ENCODE data around the gene IL20RB.

IL20RB gene, protein sequence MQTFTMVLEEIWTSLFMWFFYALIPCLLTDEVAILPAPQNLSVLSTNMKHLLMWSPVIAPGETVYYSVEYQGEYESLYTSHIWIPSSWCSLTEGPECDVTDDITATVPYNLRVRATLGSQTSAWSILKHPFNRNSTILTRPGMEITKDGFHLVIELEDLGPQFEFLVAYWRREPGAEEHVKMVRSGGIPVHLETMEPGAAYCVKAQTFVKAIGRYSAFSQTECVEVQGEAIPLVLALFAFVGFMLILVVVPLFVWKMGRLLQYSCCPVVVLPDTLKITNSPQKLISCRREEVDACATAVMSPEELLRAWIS

DNA sequence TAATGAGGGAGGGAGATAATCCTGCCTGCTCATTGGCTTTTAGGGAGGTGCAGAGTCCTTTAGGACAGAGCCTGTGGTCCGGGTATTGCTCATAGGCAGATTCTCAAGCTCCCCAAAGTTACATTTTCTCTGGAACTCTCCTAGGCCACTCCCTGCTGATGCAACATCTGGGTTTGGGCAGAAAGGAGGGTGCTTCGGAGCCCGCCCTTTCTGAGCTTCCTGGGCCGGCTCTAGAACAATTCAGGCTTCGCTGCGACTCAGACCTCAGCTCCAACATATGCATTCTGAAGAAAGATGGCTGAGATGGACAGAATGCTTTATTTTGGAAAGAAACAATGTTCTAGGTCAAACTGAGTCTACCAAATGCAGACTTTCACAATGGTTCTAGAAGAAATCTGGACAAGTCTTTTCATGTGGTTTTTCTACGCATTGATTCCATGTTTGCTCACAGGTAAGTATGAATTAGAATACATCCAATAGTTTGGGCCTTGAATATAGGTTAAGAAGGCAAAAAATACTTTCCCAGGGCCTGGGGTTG, at the start of gene IL20RB:
Gene IL20RB, plus strand, starts transcription at position 233 of the 538 bp plus-strand sequence. Its CDS starts 131 bp downstream, at position 364.
- DNase-seq (ENCODE audit: low read depth in 2 of 3, low spot score in 1 of 3) = no peak

DNA sequence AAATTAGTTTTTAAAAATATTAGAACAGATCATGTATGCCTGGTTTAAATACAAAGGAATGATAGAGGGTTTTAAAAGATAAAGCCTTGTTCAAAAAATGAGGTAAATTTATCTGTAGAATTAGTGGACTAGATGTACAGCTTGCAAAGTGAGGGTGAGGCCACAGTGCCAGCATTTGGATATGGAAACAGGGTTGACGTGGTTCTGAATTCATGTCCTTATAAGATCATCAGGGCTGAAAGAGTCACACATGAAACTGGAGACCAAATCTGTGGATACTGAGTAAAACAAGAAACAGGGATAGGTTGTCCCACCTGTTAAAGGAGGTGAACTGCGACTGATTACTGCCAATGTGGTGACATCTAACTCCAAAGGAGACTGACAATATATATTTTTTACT, 49.5 kb upstream of the IL20RB start:
- DNase-seq (ENCODE audit: low read depth in 2 of 3, low spot score in 1 of 3) = no peak

DNA sequence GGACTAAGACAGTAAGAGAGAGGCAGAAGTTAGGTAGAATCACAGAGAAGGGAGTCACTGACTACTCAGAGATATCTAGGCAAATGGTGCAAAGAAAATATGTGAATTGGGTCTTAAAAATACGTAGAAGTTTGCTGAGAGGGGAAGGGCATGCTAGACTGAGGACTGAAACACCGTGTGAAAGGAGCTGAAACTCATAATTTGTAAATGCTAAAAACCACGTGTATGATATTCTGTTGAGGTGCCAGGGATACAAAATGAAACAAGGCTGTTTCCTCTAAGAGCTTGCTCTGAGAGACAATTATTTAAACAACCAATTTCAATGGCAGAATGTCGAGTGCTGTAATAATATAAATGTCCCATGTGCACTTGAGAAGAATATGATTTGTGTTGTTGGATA, 48.6 kb upstream of the IL20RB start:
- no peak for DNase-seq (ENCODE audit: low read depth in 2 of 3, low spot score in 1 of 3)

DNA sequence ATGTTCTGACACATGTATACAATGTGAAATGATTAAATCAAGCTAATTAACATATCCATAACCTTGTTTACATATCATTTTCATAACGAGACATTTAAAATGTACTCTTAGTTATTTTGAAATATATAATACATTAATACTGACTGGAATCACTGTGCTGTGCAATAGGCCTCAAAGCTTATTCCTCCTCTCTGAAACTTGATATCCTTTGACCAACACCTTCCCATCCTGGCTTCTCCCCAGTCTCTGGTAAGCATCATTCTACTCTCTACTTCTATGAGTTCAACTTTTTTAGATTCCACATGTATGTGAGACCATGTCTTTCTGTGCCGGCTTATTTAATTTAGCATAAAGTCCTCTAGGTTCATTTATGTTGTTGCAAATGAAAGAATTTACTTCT, 47.1 kb upstream of the IL20RB start:
- no peak for DNase-seq (ENCODE audit: low read depth in 2 of 3, low spot score in 1 of 3)

DNA sequence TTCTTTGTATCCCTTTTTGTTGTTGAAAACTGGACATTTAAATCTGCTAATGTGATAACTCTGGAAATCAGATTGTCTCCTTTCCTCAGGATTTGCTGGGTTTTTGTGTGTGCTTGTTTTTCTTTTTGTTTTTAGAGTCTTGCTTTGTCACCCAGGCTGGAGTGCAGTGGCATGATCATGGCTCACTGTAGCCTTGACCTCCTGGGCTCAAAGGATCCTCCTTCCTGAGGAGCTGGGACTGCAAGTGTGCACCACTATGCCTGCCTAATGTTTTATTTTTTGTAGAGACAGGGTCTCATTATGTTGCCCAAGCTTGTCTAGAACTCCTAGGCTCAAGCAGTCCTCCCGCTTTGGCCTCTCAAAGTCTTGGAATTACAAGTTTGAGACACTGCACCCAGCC, 44.6 kb upstream of the IL20RB start:
- no peak for DNase-seq (ENCODE audit: low read depth in 2 of 3, low spot score in 1 of 3)

DNA sequence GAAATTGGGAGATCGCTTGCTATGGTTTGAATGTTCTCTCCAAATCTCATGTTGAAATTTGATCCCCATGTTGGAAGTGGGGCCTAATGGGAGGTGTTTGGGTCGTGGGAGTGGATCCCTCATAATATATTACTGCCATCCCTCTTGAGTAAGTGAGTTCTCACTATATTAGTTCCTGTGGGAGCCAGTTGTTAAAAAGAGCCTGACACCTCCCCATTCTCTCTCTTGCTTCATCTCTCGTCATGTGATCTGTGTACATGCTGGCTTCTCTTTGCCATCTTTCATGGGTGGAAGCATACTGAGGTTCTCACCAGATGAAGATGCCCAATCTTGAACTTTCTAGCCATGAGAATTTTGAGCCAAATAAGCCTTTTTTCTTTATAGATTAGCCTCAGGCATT, 43.0 kb upstream of the IL20RB start:
- DNase-seq (ENCODE audit: low read depth in 2 of 3, low spot score in 1 of 3) = no peak

DNA sequence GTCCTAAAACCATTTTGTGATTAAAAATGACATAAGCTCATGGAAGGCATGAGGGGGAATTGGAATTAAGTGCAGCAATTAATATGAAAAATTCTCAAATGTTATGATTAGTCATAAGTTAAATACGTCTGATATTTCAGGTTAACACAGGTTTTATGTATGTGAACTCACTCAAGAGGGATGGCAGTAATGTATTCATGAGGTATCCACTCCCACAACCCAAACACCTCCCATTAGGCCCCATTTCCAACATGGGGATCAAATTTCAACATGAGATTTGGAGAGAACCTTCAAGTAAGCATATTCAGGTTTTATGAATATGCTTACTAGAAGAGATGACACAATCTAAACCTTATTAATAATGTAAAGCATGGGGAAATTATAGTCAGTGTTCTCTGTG, 41.6 kb upstream of the IL20RB start:
- DNase-seq (ENCODE audit: low read depth in 2 of 3, low spot score in 1 of 3) = no peak

DNA sequence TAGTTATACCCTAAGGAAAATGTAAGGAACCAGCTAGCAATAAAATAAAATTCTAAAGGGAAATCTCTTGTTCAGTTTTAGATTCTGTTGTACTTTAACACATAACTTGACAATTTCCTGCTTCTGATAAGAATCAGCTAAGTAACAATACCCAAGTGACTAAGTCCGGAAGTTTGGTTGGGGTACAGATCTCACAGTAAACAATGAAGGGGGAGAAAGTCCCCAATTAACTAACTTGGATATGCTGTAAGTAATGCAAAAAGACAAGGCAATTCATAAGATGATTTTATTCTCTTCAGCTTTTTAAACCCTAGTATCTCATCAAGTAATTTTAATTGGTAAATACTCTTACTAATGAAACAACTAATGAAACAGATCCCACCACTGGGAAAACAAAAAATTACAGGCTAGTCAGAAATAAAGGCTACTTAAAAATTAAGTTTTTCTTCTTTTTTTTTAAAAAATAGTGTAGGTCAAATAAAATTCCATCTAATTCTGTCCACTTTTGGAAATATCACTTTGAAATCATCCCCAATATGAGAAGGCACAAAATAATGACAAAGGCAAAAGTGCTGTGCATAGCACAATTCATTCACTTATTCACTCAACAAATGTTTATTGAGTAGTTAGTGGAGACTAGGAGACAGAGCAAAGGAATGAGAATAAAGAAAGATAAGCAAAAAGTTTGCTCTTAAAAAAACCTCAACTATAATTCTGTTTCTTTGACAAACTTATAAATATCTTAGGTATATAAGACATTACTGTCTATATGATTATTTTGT, 37.8 kb upstream of the IL20RB start:
- no peak for DNase-seq (ENCODE audit: low read depth in 2 of 3, low spot score in 1 of 3)

DNA sequence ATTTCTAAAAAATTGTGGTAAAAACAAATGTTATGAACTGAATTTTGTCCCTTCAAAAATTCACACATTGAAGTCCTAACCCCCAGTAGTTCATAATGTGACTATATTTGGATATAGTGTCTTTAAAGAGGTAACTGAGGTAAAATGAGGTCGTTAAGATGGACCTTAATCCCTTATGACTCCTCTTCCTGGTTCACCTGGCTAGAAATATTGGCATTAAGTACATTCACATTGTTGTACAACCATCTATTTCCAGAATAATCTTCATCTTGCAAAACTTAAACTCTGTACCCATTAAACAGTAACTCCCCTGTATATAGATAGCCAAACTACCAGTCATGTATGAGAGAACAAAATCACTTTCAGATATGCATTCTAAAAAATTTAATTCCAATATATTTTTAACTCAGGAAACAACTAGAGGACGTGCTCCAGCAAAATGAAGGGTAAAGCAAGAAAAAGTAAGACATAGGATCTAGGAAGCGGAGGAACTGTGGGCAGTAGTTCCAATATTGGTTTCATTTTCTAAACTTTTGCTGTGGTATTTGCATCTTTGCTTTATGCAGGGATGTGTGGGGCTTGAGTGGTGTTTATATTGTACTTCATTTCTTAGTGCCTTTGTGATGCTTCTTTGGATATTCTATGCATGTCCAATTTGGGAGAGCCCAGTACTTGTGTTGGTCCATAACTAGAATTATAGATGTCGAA, 36.7 kb upstream of the IL20RB start:
- DNase-seq (ENCODE audit: low read depth in 2 of 3, low spot score in 1 of 3) = no peak

DNA sequence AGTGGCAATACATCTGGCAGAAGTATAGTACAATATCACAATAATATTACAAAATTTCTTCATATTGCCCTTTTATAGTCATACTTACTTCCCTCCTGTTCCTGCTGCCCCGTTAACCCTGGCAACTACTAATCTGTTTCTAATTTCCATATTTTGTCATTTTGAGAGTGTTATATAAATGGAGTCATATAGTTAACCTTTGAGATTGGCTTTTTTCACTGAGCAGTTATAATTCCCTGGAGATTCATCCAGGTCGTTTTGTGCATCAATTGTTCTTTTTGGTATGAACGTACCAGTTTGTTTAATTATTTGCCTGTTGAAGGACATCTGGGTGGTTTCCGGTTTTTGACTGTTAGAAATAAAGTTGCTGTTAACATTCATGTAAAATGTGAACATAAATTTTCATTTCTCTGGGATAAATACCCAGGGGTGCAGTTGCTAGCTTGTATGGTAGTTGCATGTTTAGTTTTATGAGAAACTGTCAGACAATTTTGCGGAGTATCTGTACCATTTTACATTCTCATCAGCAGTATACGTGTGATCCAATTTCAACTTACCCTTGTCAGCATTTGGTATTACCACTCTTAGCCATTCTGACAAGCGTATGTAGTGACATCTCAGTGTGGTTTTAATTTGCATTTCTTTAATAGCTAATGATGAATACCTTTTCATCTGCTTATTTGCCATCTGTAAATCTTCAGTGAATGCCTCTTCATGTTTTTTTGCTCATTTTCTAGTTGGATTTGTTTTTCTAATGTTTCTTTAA, 32.2 kb upstream of the IL20RB start:
- no peak for DNase-seq (ENCODE audit: low read depth in 2 of 3, low spot score in 1 of 3)

DNA sequence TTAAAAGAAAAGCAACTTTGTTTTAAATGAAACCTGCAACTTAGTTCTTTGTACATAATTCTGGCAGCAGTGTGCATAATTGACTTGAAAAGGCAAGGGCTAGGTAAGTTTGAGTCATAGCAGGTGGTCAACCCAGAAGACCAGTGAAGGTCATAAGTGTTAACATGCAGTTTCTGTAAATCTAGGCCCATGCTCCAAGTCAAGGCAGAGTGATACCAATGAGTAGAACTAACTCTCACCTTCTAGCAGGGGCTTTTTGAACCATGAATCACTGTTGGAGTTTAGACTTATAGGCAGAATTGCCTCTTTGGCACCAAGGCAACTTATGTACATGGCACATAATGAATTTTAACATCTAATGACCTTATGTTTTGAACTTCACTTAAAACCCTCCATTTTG, 29.5 kb upstream of the IL20RB start:
- DNase-seq (ENCODE audit: low read depth in 2 of 3, low spot score in 1 of 3) = no peak

DNA sequence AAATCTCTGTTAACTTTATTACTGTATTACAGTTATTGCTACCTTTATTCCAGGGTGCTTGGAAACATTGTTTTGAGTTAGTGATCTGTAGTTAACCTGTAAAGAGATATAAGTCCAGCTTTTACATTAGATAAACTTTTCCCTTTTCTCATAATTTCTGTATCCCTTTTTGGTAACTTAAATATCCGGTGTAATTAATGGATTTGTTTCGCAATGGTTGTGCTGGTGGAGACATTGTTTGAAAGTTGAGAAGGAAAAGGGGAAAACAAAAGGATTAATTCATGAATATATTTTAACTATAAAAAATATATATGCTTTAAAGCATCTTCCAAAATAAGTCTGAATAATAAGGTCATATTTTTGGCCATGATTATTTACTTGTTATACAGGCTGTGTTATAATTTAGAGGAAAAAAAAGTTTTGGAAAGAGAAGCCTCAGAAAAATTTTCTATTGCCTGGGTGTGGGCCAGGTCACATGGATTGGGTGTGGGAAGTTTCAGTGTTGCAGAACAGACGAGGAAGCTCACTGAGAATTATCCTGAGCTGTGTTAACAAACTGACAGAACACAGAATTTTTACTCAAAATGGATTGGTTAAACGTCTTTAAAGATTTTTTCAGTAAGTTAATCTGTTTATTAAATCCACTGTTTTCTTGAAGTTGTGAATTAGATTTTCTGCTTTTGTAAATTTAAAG, 27.7 kb upstream of the IL20RB start:
- DNase-seq (ENCODE audit: low read depth in 2 of 3, low spot score in 1 of 3) = no peak

DNA sequence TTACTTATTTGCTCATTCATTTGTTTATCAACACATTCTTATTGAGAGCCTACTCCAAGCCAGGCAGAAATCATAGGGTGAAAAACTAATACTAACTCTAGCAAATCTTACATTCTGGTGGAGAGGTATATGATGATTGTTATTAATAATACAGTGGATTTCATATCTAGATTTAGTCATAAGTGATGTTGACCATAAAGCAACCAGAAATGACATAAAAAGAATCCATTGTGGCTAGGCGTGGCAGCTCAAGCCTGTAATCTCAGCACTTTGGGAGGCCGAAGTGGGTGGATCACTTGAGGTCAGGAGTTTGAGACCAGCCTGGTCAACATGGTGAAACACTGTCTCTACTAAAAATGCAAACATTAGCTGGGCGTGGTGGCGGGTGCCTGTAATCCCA, 26.2 kb upstream of the IL20RB start:
- no peak for DNase-seq (ENCODE audit: low read depth in 2 of 3, low spot score in 1 of 3)

DNA sequence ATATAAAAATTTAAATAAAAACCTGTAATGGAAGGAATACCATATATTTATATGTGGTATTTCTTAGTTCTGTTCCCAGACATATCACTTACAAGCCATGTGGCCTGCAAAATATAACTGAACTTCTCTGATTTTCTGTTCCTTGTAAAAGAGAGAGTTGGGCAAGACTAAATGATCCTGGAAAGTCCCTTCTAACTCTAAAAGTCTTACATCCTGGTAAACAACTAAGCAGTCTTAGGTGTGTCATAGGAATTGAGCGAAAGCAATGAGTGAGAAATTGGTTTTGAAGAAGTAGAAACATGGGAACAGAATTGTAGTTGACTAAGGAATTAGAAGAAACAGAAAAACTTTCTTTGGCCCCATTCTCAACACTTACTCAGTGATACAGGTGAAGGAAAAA, 25.3 kb upstream of the IL20RB start:
- no peak for DNase-seq (ENCODE audit: low read depth in 2 of 3, low spot score in 1 of 3)

DNA sequence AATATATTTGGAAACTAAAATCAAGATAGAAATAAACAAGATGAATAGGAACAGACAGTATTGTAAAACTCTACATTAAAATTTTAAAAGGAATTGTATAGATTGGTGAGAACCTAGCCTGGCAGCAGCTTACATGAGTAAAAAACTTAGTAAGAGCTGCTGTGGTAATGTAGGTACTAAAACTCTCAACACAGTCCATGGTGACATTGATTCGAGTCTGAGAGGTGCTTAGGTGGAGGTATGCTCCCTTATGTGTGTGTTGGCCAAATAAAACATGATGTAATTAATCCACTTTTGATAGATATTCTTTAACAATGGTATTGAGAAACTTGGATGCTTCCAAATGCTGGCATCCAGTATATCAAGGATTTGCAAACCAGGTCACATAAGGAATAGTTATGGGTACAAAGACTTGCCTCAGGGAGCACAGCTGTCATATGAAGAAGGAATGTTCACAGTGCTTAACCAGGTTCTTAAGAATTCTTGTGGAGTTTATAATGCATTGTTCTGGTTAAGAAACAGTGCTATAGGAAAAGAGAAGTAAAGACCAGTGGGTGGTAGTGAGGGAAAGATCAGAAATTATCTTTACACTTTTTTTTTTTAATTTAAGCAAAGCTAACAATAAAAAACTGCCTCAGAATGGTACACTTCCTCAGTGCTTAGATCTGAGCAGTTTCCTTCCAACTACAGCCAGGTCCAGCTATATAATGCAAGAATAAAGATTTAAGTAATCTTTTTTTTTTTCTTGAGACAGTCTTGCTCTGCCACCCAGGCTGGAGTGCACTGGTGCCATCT, 24.6 kb upstream of the IL20RB start:
- DNase-seq (ENCODE audit: low read depth in 2 of 3, low spot score in 1 of 3) = no peak

DNA sequence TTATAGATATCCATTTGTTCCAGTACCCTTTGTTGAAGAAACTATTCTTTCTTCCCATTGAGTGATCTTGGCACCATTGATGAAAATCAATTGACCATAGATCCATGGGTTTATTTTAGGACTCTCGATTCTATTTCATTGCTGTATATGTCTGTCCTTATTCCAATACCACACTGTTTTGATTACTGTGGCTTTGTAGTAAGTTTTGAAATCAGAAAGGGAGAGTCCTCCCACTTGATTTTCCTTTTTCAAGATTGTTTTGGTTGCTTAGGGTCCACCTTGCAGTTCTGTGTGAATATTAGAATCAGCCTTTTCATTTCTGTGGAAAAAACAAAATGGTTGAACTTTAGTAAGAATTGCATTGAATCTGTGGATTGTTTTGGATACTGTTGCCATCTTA, 20.6 kb upstream of the IL20RB start:
- no peak for DNase-seq (ENCODE audit: low read depth in 2 of 3, low spot score in 1 of 3)

DNA sequence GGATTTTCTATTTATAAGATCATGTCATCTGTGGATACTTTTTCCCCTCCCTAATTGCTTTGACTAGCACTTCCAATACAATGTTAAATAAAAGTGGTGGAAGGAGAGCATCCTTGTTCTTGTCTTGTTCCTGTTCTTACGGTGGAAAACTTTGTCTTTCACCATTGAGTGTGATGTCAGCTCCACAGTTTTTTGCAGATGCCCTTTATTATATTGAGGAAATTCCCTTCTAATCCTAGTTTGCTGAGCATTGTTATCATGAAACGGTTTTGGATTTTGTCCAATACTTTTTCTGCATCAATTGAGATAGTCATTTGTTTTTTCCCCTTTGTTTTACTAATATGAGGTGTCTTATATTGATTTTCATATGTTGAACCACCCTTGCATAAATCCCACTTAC, 19.9 kb upstream of the IL20RB start:
- no peak for DNase-seq (ENCODE audit: low read depth in 2 of 3, low spot score in 1 of 3)

DNA sequence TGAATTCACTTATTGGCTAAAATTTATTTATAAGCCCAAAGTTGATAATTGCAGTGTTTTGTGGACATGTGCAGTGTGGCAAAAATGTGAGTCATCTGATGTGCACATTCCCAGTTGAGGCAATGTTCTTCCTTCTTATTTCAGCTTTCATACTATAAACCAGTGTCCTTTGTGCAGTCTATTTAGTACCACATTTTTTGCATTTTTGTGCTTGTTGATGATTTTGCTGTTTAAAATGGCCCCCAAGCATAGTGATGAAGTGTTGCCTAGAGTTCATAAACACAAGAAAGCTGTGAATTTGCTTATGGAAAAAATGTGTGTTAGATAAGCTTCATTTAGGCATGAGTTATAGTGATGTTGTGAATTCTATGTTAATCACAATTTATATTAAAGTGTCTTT, 19.4 kb upstream of the IL20RB start:
- no peak for DNase-seq (ENCODE audit: low read depth in 2 of 3, low spot score in 1 of 3)

DNA sequence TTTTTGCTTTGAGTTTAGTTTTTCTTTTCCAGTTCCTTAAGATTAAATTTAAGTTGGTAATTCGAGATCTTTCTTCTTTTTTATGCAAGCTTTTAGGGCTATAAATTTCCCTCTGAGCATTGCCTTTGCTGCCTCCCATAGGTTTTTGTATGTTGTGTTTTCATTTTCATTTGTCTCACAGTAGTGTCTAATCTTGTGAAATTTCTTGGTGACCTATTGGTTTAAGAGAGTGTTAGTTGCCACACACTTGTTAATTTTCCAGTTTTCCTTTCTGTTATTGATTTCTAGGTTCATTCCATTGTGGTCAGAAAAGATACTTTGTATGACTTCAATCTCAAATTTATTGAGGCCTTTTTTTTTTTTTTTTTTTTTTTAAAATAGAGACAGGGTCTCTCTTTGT, 18.3 kb upstream of the IL20RB start:
- no peak for DNase-seq (ENCODE audit: low read depth in 2 of 3, low spot score in 1 of 3)

DNA sequence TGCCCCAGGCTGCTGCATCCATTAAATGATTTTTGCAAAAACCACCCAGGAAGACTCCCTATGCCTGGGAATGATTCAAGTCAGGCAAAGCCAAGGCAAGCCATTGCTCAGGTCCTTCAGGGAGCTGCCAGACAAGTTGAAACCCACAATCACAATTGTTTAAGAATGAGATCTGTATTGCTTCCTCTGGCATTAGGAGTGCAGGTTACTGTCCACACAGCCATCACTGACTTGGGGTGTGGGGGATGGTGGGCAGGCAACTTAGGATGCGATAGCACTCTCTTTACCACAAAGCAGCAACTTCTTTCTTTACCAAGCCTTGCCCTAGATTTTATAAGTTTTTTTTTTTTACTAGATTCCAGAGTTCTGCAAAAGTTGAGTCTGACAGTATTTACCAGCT, 15.0 kb upstream of the IL20RB start:
- DNase-seq (ENCODE audit: low read depth in 2 of 3, low spot score in 1 of 3) = no peak

All from stimulated activated CD4-positive, alpha-beta T cell treated with anti-CD3 and anti-CD28 coated beads, Interleukin-12 subunit alpha, Interleukin-12 subunit beta, amount 100 ng/mL, for 48 hours (primary cell).